Measurements from ENCODE around the gene MEGF8. TPM values are rescaled to one million over a fixed set of nuclear protein-coding genes. Genes with fewer than 3 reads are reported as not detected.
A peak's percentile ranks its signal among the peaks of the same experiment; 100 is the strongest.

Gene MEGF8
- total and polyA plus RNA-seq, 9 of the 15 experiments (the other 6 are each of a cell fraction or from before 2014, with no cell fraction given), result 0.28 to 13.1 (median 3.0) TPM

GRCh38 chr19:42313096-42313839 is 12.2 kb upstream of the MEGF8 start, which contains the start of gene TMEM145 (continued):
- TF ChIP-seq ATF4 (CRISPR knock-in tag; IDR thresholded peaks at IDR 0.05), result no peak
- TF ChIP-seq TEAD1 (CRISPR knock-in tag; IDR thresholded peaks at IDR 0.05), result 0 out of 4 replicates have a peak, but pooled peaks of 1 of the 2 experiments have one; percentile 38
- no peak for TF ChIP-seq SNRNP70 (optimal IDR thresholded peaks at IDR 0.05; ENCODE audit: low read depth, low read length)
- TF ChIP-seq MTA1 (IDR thresholded peaks at IDR 0.05; ENCODE audit: borderline replicate concordance), result no peak
- TF ChIP-seq, protein P1, sequence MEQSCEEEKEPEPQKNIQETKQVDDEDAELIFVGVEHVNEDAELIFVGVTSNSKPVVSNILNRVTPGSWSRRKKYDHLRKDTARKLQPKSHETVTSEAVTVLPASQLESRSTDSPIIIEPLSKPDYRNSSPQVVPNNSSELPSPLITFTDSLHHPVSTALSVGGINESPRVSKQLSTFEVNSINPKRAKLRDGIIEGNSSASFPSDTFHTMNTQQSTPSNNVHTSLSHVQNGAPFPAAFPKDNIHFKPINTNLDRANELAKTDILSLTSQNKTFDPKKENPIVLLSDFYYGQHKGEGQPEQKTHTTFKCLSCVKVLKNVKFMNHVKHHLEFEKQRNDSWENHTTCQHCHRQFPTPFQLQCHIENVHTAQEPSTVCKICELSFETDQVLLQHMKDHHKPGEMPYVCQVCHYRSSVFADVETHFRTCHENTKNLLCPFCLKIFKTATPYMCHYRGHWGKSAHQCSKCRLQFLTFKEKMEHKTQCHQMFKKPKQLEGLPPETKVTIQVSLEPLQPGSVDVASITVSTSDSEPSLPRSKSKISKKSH (CRISPR knock-in tag; IDR thresholded peaks at IDR 0.05), result no peak
- no peak for TF ChIP-seq HNRNPUL1 (IDR thresholded peaks at IDR 0.05; ENCODE audit: low read length)
- no peak for TF ChIP-seq ZNF280A (IDR thresholded peaks at IDR 0.05; ENCODE audit: low read depth, partially characterized antibody)
- no peak for TF ChIP-seq ZC3H11A (IDR thresholded peaks at IDR 0.05; ENCODE audit: low read depth, low read length)
- TF ChIP-seq SNIP1 (IDR thresholded peaks at IDR 0.05; ENCODE audit: low read depth), result no peak
- no peak for TF ChIP-seq KLF13 (tag; IDR thresholded peaks at IDR 0.05; ENCODE audit: borderline replicate concordance, low read depth)
- no peak for TF ChIP-seq ZKSCAN8 (CRISPR knock-in tag; IDR thresholded peaks at IDR 0.05)
- TF ChIP-seq RFX5 (IDR thresholded peaks at IDR 0.05; ENCODE audit: low read depth, low read length), result no peak
- no peak for TF ChIP-seq SRSF7 (optimal IDR thresholded peaks at IDR 0.05; ENCODE audit: low read depth, low read length)
- TF ChIP-seq TAF9B (IDR thresholded peaks at IDR 0.05; ENCODE audit: partially characterized antibody), result no peak
- TF ChIP-seq BRD9 (IDR thresholded peaks at IDR 0.05; ENCODE audit: low read depth, partially characterized antibody), result no peak
- TF ChIP-seq NBN (IDR thresholded peaks at IDR 0.05; ENCODE audit: low read depth), result no peak
- no peak for TF ChIP-seq CHCHD3 (CRISPR knock-in tag; IDR thresholded peaks at IDR 0.05)
- TF ChIP-seq CHD2 (IDR thresholded peaks at IDR 0.05; ENCODE audit: low read depth, low read length), result no peak
- no peak for TF ChIP-seq ZNF165 (CRISPR knock-in tag; IDR thresholded peaks at IDR 0.05; ENCODE audit: borderline replicate concordance)
- no peak for TF ChIP-seq FOXJ2 (tag; IDR thresholded peaks at IDR 0.05)
- TF ChIP-seq STAT5B (CRISPR knock-in tag; IDR thresholded peaks at IDR 0.05), result no peak
- no peak for TF ChIP-seq ZNF253 (CRISPR knock-in tag; conservative IDR thresholded peaks at IDR 0.05)
- TF ChIP-seq, protein P2, sequence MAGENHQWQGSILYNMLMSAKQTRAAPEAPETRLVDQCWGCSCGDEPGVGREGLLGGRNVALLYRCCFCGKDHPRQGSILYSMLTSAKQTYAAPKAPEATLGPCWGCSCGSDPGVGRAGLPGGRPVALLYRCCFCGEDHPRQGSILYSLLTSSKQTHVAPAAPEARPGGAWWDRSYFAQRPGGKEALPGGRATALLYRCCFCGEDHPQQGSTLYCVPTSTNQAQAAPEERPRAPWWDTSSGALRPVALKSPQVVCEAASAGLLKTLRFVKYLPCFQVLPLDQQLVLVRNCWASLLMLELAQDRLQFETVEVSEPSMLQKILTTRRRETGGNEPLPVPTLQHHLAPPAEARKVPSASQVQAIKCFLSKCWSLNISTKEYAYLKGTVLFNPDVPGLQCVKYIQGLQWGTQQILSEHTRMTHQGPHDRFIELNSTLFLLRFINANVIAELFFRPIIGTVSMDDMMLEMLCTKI (IDR thresholded peaks at IDR 0.05; ENCODE audit: partially characterized antibody), result no peak
- no peak for TF ChIP-seq TCFL5 (CRISPR knock-in tag; conservative IDR thresholded peaks at IDR 0.05)
- TF ChIP-seq ZNF77 (CRISPR knock-in tag; IDR thresholded peaks at IDR 0.05), result no peak
- no peak for TF ChIP-seq FOS (IDR thresholded peaks at IDR 0.05; ENCODE audit: extremely low read depth, insufficient read length)

Measured in K562 (cell line).